Astrocyte (in vitro differentiated cells and primary cell): Measurements from ENCODE around the gene ZMYND8. TPM values are rescaled to one million over a fixed set of nuclear protein-coding genes. Genes with fewer than 3 reads are reported as not detected.

Source experiments
- DNase-seq: peaks from one replicate; pipeline ENCODE4 v3.0.0-alpha.2; 2010; ENCODE audit warnings: low read depth
- FAIRE-seq: peaks from 2 replicates; lab custom pipeline; 2011; peaks lifted over from hg19 to GRCh38; lab: Jason Lieb, UNC
- H2AFZ ChIP-seq: 2 replicates; pipeline ENCODE4 v1.6.0; 2012; ENCODE audit warnings: low read depth, low read length, inconsistent platforms
- H3K27ac ChIP-seq: 2 replicates; pipeline ENCODE4 v1.5.1; 2011; ENCODE audit warnings: low read depth, low read length, inconsistent platforms
- H3K27me3 ChIP-seq: 2 replicates; pipeline ENCODE4 v1.6.0; 2011; ENCODE audit warnings: low read length, inconsistent platforms; ENCODE audit not compliant: insufficient read depth
- H3K36me3 ChIP-seq: 2 replicates; pipeline ENCODE4 v1.5.1; 2011; ENCODE audit warnings: low read length, inconsistent platforms; ENCODE audit not compliant: insufficient read depth
- H3K4me1 ChIP-seq: 2 replicates; pipeline ENCODE4 v1.5.1; 2011; ENCODE audit warnings: low read length, inconsistent platforms; ENCODE audit not compliant: insufficient read depth
- H3K4me2 ChIP-seq: 2 replicates; pipeline ENCODE4 v1.6.0; 2012; ENCODE audit warnings: low read length, inconsistent platforms
- H3K4me3 ChIP-seq: 2 replicates; pipeline ENCODE4 v1.5.1; 2011; ENCODE audit warnings: low read depth, mild to moderate bottlenecking, low read length, inconsistent platforms; ENCODE audit not compliant: insufficient read depth
- H3K79me2 ChIP-seq: 2 replicates; pipeline ENCODE4 v1.6.0; 2012; ENCODE audit warnings: mild to moderate bottlenecking, low read length, inconsistent platforms; ENCODE audit not compliant: insufficient read depth
- H3K9ac ChIP-seq: 2 replicates; pipeline ENCODE4 v1.6.0; 2012; ENCODE audit warnings: mild to moderate bottlenecking, low read length, inconsistent platforms
- H3K9me3 ChIP-seq: 2 replicates; pipeline ENCODE4 v1.5.1; 2012; ENCODE audit warnings: low read depth, mild to moderate bottlenecking, low read length, inconsistent platforms; ENCODE audit not compliant: insufficient read depth
- H4K20me1 ChIP-seq: 2 replicates; pipeline ENCODE4 v1.6.0; 2012; ENCODE audit warnings: low read length, inconsistent platforms; ENCODE audit not compliant: insufficient read depth
- H3K27ac Mint-ChIP-seq: one replicate; pipeline ENCODE4 v1.8.0; 2021; ENCODE audit warnings: mild to moderate bottlenecking, mixed read lengths; ENCODE audit not compliant: unreplicated experiment
- H3K27me3 Mint-ChIP-seq: one replicate; pipeline ENCODE4 v1.8.0; 2021; ENCODE audit warnings: low read depth, mixed read lengths; ENCODE audit not compliant: unreplicated experiment
- H3K36me3 Mint-ChIP-seq: one replicate; pipeline ENCODE4 v1.8.0; 2021; ENCODE audit warnings: low read depth, mixed read lengths; ENCODE audit not compliant: unreplicated experiment
- H3K4me1 Mint-ChIP-seq: one replicate; pipeline ENCODE4 v1.8.0; 2021; ENCODE audit warnings: low read depth, mixed read lengths; ENCODE audit not compliant: unreplicated experiment
- H3K4me3 Mint-ChIP-seq: one replicate; pipeline ENCODE4 v1.8.0; 2021; ENCODE audit warnings: mild to moderate bottlenecking, moderate library complexity, mixed read lengths; ENCODE audit not compliant: unreplicated experiment
- H3K9me3 Mint-ChIP-seq: one replicate; pipeline ENCODE4 v1.8.0; 2021; ENCODE audit warnings: mild to moderate bottlenecking, mixed read lengths; ENCODE audit not compliant: unreplicated experiment
- CTCF ChIP-seq: IDR thresholded peaks from 2 replicates; pipeline ENCODE4 v1.5.1; 2011; ENCODE audit warnings: low read depth, mild to moderate bottlenecking, inconsistent platforms, low read length, moderate library complexity; ENCODE audit not compliant: insufficient read depth
- EZH2 ChIP-seq: IDR thresholded peaks from 2 replicates; pipeline ENCODE4 v1.6.1; 2012; ENCODE audit warnings: mild to moderate bottlenecking, low read length, inconsistent platforms; ENCODE audit not compliant: insufficient read depth
- total RNA-seq: library from RNA; stranded (reverse); gene quantifications from 2 replicates; pipeline ENCODE4 v1.2.1, GENCODE V29; 2021

Gene ZMYND8
- total RNA-seq, 1 donor from 2014 or later: 45.8 TPM

GRCh38 chr20:47334022-47334551 lies 22.4 kb downstream of the ZMYND8 start:
- Mint-ChIP-seq H3K27ac (peak overlapping the region; percentile 92), H3K27me3 (no peaks in the 10 kb centered on the region), H3K36me3 (peaks cover 12% of the 10 kb centered on the region), H3K9me3 (no peaks in the 10 kb centered on the region), H3K4me3 (peak overlapping the region; percentile 27), H3K4me1 (peaks cover 46% of the 10 kb centered on the region)
- peak; percentile 98 for DNase-seq
- H4K20me1 ChIP-seq: no peaks in the 10 kb centered on the region
- H3K4me3 ChIP-seq: peak overlapping the region; percentile 30
- H3K27me3 ChIP-seq: no peaks in the 10 kb centered on the region
- TF ChIP-seq CTCF: no peak
- no peak for TF ChIP-seq EZH2
- H3K36me3 ChIP-seq: no peaks in the 10 kb centered on the region
- H3K4me1 ChIP-seq: peaks cover 41% of the 10 kb centered on the region
- peaks cover 66% of the 10 kb centered on the region for H3K79me2 ChIP-seq
- peak overlapping the region; percentile 91 for H3K27ac ChIP-seq
- no peak overlapping the region for H2AFZ ChIP-seq
- FAIRE-seq: peak; percentile 13
- H3K9me3 ChIP-seq: no peaks in the 10 kb centered on the region
- peak overlapping the region; percentile 71 for H3K4me2 ChIP-seq
- peak overlapping the region; percentile 77 for H3K9ac ChIP-seq

- DNase-seq (no peak), FAIRE-seq (no peak)
- H3K9ac ChIP-seq: no peak overlapping the region
- Mint-ChIP-seq H3K36me3 (peaks cover 14% of the 10 kb centered on the region), H3K4me1 (peaks cover 46% of the 10 kb centered on the region), H3K27me3 (no peaks in the 10 kb centered on the region), H3K27ac (peak overlapping the region; percentile 65), H3K4me3 (peak overlapping the region; percentile 29), H3K9me3 (no peaks in the 10 kb centered on the region)
- no peak overlapping the region for H3K4me3 ChIP-seq
- H3K4me2 ChIP-seq: no peak overlapping the region
- no peak overlapping the region for H2AFZ ChIP-seq
- no peaks in the 10 kb centered on the region for H3K9me3 ChIP-seq
- H3K36me3 ChIP-seq: no peaks in the 10 kb centered on the region
- H4K20me1 ChIP-seq: no peaks in the 10 kb centered on the region
- H3K27ac ChIP-seq: peak overlapping the region; percentile 91
- H3K27me3 ChIP-seq: no peaks in the 10 kb centered on the region
- peaks cover 69% of the 10 kb centered on the region for H3K79me2 ChIP-seq
- H3K4me1 ChIP-seq: peaks cover 41% of the 10 kb centered on the region
- no peak for TF ChIP-seq CTCF
- no peak for TF ChIP-seq EZH2
Observed at GRCh38 chr20:47332381-47333206, 23.9 kb downstream of the ZMYND8 start.
